GM20431 (cell line): ENCODE results near the gene TEF.

Experiments used
- in situ Hi-C: fragments of 300-500 bp; cut with MseI, MboI; formaldehyde crosslinking; loops from one replicate; pipeline ENCODE4 v1.15.0; 2020; ENCODE audit warnings: low sequenced_read_pairs; ENCODE audit not compliant: unreplicated experiment

Gene TEF

GRCh38 chr22:41353862-41354575 lies 27.7 kb upstream of the TEF start:
- in situ Hi-C loops, result no loop called here

GRCh38 chr22:41354979-41355378 lies 26.8 kb upstream of the TEF start:
- in situ Hi-C loops, result no loop called here

- in situ Hi-C loops, result no loop called here
These were observed 25.8 kb upstream of the TEF start for GRCh38 chr22:41355895-41356294.

GRCh38 chr22:41356430-41357028 lies 25.2 kb upstream of the TEF start:
- in situ Hi-C loops, result no loop called here

GRCh38 chr22:41357191-41357590 lies 24.6 kb upstream of the TEF start:
- in situ Hi-C loops, result no loop called here

- in situ Hi-C loops, result no loop called here
These were observed 22.8 kb upstream of the TEF start for GRCh38 chr22:41358927-41359326.

GRCh38 chr22:41359376-41359775 lies 22.4 kb upstream of the TEF start:
- in situ Hi-C loops, result no loop called here

- in situ Hi-C loops, result no loop called here
These were observed 21.6 kb upstream of the TEF start for GRCh38 chr22:41360126-41360525.

GRCh38 chr22:41361716-41362310 lies 19.9 kb upstream of the TEF start:
- in situ Hi-C loops, result no loop called here

- in situ Hi-C loops, result no loop called here
These were observed 19.1 kb upstream of the TEF start for GRCh38 chr22:41362615-41363014.

- in situ Hi-C loops, result no loop called here
These were observed 17.5 kb upstream of the TEF start for GRCh38 chr22:41364233-41364632.

GRCh38 chr22:41364955-41365354 lies 16.8 kb upstream of the TEF start:
- in situ Hi-C loops, result no loop called here

GRCh38 chr22:41365425-41365824 lies 16.3 kb upstream of the TEF start:
- in situ Hi-C loops, result no loop called here

- in situ Hi-C loops, result no loop called here
These were observed 15.3 kb upstream of the TEF start for GRCh38 chr22:41366323-41367029.

- in situ Hi-C loops, result no loop called here
These were observed 14.6 kb upstream of the TEF start for GRCh38 chr22:41367039-41367679.

GRCh38 chr22:41367680-41368542 lies 13.8 kb upstream of the TEF start:
- in situ Hi-C loops, result no loop called here

- in situ Hi-C loops, result no loop called here
These were observed 13.0 kb upstream of the TEF start for GRCh38 chr22:41368543-41369423.

GRCh38 chr22:41369424-41369745 lies 12.4 kb upstream of the TEF start:
- in situ Hi-C loops, result no loop called here

GRCh38 chr22:41369837-41370236 lies 11.9 kb upstream of the TEF start:
- in situ Hi-C loops, result no loop called here
